ENCODE results near the gene CAMK1D.

DNA sequence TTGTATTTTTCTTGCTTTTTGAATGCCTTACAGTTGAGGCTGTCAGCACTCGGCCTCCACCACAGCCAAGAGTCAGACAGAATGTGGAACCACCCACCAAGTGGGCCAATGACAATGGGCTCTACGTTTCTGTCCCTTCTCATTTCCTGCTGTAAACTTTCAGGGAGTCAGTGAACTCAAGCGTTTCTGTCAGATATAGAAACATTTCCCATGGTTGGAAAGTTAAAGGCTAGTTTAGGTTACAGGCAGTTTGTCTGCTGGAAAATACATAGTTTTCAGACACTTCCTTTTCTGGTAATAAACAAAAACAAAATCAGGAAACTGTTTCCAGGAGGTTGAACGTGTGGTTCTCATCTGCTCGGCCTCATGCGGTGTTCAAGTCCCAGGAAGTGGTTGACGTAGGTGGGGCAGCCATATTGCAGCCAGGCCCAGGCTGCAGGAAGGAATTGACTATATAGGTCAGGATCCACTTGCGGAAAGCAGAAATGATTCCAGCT, 245.1 kb downstream of the CAMK1D start:
- TF ChIP-seq, protein P1, sequence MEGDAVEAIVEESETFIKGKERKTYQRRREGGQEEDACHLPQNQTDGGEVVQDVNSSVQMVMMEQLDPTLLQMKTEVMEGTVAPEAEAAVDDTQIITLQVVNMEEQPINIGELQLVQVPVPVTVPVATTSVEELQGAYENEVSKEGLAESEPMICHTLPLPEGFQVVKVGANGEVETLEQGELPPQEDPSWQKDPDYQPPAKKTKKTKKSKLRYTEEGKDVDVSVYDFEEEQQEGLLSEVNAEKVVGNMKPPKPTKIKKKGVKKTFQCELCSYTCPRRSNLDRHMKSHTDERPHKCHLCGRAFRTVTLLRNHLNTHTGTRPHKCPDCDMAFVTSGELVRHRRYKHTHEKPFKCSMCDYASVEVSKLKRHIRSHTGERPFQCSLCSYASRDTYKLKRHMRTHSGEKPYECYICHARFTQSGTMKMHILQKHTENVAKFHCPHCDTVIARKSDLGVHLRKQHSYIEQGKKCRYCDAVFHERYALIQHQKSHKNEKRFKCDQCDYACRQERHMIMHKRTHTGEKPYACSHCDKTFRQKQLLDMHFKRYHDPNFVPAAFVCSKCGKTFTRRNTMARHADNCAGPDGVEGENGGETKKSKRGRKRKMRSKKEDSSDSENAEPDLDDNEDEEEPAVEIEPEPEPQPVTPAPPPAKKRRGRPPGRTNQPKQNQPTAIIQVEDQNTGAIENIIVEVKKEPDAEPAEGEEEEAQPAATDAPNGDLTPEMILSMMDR (IDR thresholded peaks at IDR 0.05) = no peak
- no peak for TF ChIP-seq POLR2A (IDR thresholded peaks at IDR 0.05)

Data from heart left ventricle (tissue), 13 donors.